Choroid plexus epithelial cell (primary cell): ENCODE measurements around the gene TEX55.
"Not testable (repeated sequence)": the region's sequence is repeated elsewhere in the genome, so short reads cannot be mapped to it uniquely, and the experiment has no call there.

ENCODE experiments used
- DNase-seq: peaks from one replicate; pipeline ENCODE4 v3.0.0-alpha.2; 2010; ENCODE audit warnings: low read depth
- H3K4me3 ChIP-seq: 2 replicates; pipeline ENCODE4 v1.5.1; 2011; ENCODE audit warnings: low read depth, mild to moderate bottlenecking, control low read depth, low read length, moderate library complexity
- CTCF ChIP-seq: conservative IDR thresholded peaks from 2 replicates; pipeline ENCODE4 v1.5.1; 2011; ENCODE audit warnings: low read depth, mild to moderate bottlenecking, control low read depth, inconsistent platforms, low read length, moderate library complexity

Gene TEX55

GRCh38 chr3:119122350-119122749, 23.6 kb upstream of the TEX55 start:
- no peak for TF ChIP-seq CTCF
- H3K4me3 ChIP-seq: no peak overlapping the region

DNA sequence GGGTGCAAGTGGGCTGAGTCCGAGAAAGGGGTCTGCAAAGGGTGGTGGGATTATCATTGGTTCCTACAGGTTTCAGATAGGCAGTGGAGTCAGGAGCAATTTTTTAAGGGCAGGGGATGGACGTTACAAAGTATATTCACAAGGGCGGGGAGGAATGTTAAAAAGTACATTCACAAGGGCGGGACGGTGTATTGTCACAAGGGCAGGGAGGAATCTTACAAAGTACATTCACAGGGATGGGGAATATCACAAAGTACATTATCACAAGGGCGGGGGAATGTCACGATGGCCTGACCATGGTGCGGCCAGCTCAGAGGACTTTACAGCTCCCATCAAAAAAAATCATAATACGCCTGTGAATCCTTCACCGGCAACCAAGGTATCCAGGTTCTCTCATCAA, 20.6 kb upstream of the TEX55 start:
- no peak for DNase-seq
- H3K4me3 ChIP-seq: no peak overlapping the region
- no peak for TF ChIP-seq CTCF

More at GRCh38 chr3:119122350-119122749, 23.6 kb upstream of the TEX55 start:
- no peak for DNase-seq

GRCh38 chr3:119125742-119126504, 20.0 kb upstream of the TEX55 start:
- H3K4me3 ChIP-seq: no peak overlapping the region
- TF ChIP-seq CTCF: no peak
- DNase-seq: no peak

GRCh38 chr3:119130291-119130690, 15.7 kb upstream of the TEX55 start:
- not testable (repeated sequence) for DNase-seq, H3K4me3 ChIP-seq

- DNase-seq, H3K4me3 ChIP-seq: not testable (repeated sequence)
These were observed 13.7 kb upstream of the TEX55 start for GRCh38 chr3:119132291-119132690.

DNA sequence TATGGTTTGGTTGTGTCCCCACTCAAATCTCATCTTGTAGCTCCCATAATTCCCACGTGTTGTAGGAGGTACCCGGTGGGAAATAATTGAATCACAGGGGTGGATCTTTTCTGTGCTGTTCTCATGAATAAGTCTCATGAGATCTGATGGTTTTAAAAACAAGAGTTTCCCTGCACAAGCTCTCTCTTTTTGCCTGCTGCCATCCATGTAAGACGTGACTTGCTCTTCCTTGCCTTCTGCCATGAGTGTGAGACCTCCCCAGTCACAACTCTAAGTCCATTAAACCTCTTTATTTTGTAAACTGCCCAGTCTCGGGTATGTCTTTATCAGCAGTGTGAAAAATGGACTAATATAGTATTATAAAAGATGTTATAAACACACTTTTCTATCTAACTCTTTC, 6.6 kb upstream of the TEX55 start:
- not testable (repeated sequence) for H3K4me3 ChIP-seq, DNase-seq

DNA sequence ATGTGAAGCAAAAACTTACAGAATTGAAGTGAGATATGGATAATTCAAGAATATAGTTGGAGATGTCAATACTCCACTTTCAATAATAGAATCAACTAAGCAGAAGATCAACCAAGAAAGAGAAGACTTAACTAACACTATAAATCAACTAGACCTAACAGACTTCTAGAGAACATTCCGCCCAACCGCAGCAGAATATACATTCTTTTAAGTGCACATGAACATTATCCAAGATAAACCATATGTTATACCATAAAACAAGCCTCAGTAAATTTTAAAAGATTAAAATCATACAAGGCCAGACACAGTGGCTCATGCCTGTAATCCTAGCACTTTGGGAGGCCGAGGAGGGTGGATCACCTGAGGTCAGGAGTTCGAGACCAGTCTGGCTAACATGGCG, 5.5 kb upstream of the TEX55 start:
- TF ChIP-seq CTCF: no peak
- DNase-seq: no peak

DNA sequence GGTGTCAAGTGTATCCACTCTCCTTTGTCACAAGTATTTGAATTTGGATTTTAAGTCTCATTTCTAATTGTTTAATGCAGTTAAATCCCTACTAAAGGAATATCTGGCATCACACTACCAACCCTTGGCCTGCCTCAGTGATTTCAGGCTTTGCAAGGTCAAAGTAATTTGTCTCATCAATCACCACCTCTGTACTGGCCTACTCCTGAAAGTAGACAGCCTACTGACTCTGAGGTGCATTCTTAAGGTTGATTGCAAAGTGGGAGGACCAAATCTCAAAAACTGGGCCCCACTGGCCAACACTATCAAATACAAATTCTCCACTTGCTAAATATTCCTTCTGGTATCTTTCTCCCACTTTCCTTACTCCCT, 851 bp upstream of the TEX55 start:
- DNase-seq: no peak
- no peak for TF ChIP-seq CTCF
- no peak overlapping the region for H3K4me3 ChIP-seq

More for the DNA sequence above, 5.5 kb upstream of the TEX55 start:
- H3K4me3 ChIP-seq: no peak overlapping the region
